ENCODE measurements around the gene SH3BGRL3. TPM values are rescaled to one million over a fixed set of nuclear protein-coding genes. Genes with fewer than 3 reads are reported as not detected.

SH3BGRL3 gene
- total and polyA plus RNA-seq, 2 of the 13 experiments (the other 11 are each of a cell fraction or from before 2014, with no cell fraction given) = 11.4 to 12.2 TPM

- TF ChIP-seq ZNF574 (CRISPR knock-in tag; IDR thresholded peaks at IDR 0.05) (peak; percentile 69; the same call in 1 of the 2 replicates), ATF7-NPFF (CRISPR knock-in tag; IDR thresholded peaks at IDR 0.05; ENCODE audit: low read depth) (peak; percentile 95), ZNF136 (CRISPR knock-in tag; IDR thresholded peaks at IDR 0.05; ENCODE audit: low read depth) (0 out of 2 replicates have a peak, but pooled peaks have one; percentile 65), MXD3 (CRISPR knock-in tag; IDR thresholded peaks at IDR 0.05) (peak; percentile 88), HNF4G (IDR thresholded peaks at IDR 0.05; ENCODE audit: borderline replicate concordance, low read depth, low read length) (no peak), HNF4G (CRISPR knock-in tag; IDR thresholded peaks at IDR 0.05; ENCODE audit: borderline replicate concordance, low read depth) (no peak), TMF1 (CRISPR knock-in tag; IDR thresholded peaks at IDR 0.05; ENCODE audit: low read depth) (peak; percentile 50; the same call in 1 of the 2 replicates), ZNF280B (CRISPR knock-in tag; IDR thresholded peaks at IDR 0.05; ENCODE audit: borderline replicate concordance) (peak; percentile 39; the same call in 1 of the 2 replicates), ETV5 (CRISPR knock-in tag; IDR thresholded peaks at IDR 0.05; ENCODE audit: borderline replicate concordance) (peak; percentile 58), ZSCAN22 (CRISPR knock-in tag; IDR thresholded peaks at IDR 0.05) (peak; percentile 22; the same call in 1 of the 2 replicates), NR2C2 (CRISPR knock-in tag; IDR thresholded peaks at IDR 0.05; ENCODE audit: borderline replicate concordance) (peak; percentile 50; the same call in 1 of the 2 replicates), ZSCAN20 (CRISPR knock-in tag; IDR thresholded peaks at IDR 0.05; ENCODE audit: borderline replicate concordance) (no peak), RBFOX2 (IDR thresholded peaks at IDR 0.05; ENCODE audit: low read depth, low read length) (peak; percentile 85), CHCHD3 (CRISPR knock-in tag; IDR thresholded peaks at IDR 0.05) (0 out of 2 replicates have a peak, but pooled peaks have one; percentile 76), TAF1 (CRISPR knock-in tag; IDR thresholded peaks at IDR 0.05) (peak; percentile 80), ZNF326 (CRISPR knock-in tag; IDR thresholded peaks at IDR 0.05; ENCODE audit: borderline replicate concordance) (peak; percentile 83), ZSCAN31 (CRISPR knock-in tag; IDR thresholded peaks at IDR 0.05; ENCODE audit: low read depth) (peak; percentile 70; the same call in 1 of the 2 replicates), ZNF329 (CRISPR knock-in tag; IDR thresholded peaks at IDR 0.05; ENCODE audit: low read depth) (peak; percentile 72; the same call in 1 of the 2 replicates), ERF (CRISPR knock-in tag; IDR thresholded peaks at IDR 0.05) (peak; percentile 35; the same call in 1 of the 2 replicates), ZNF510 (CRISPR knock-in tag; IDR thresholded peaks at IDR 0.05; ENCODE audit: low read depth) (0 out of 2 replicates have a peak, but pooled peaks have one; percentile 43), DRAP1 (CRISPR knock-in tag; IDR thresholded peaks at IDR 0.05) (peak; percentile 53; the same call in 1 of the 2 replicates)
Observed at GRCh38 chr1:26279456-26280332, at the start of gene SH3BGRL3 (continued).
